RCC 7860 (cell line): ENCODE measurements around the gene TSC2.
"Not testable (repeated sequence)": the region's sequence is repeated elsewhere in the genome, so short reads cannot be mapped to it uniquely, and the experiment has no call there.

Source experiments
- DNase-seq: peaks from one replicate; pipeline ENCODE4 v3.0.0-alpha.2; 2015; ENCODE audit warnings: low spot score
- FAIRE-seq: peaks from 2 replicates; lab custom pipeline; 2012; peaks lifted over from hg19 to GRCh38; lab: Jason Lieb, UNC

Gene TSC2

DNA sequence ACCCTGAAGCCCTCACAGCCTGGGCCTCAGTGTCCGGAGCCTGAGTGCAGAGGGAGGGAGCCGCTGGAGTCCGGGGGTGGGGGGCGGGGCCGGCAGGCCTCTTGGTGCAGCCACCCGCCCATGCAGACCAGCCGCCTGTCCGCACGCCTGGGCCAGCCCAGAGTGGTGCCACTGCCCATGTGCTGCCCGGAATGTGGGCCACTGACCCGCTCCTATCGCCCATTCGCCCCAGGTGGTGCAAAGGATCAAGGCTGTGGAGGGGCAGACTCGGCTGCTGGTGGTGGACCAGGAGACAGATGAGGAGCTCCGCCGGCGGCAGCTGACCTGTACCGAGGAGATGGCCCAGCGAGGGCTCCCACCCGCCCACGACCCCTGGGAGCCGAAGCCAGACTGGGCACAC lies 18.4 kb upstream of the TSC2 start:
- no peak for DNase-seq
- FAIRE-seq, result no peak

DNA sequence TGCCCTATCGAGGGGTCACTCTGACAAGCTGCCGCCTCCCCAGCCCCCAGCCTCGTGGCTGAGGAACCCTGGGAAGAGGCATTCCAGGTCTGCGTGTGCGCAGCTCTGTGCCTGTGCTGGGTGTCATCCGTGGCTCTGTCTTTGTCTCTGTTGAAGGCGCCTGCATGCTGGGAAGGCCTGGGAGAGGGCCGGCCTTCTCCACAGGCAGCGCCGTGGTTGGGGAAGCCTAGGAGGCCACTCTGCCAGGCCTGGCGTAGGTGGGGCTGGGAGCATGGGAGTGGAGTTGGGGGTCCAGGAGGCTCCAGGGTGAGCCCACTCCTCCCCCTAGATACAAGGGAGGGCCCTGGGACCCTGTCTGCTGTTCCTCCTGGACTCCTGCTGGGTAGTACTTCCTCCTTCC lies 17.7 kb upstream of the TSC2 start:
- FAIRE-seq, result no peak
- DNase-seq, result no peak

DNA sequence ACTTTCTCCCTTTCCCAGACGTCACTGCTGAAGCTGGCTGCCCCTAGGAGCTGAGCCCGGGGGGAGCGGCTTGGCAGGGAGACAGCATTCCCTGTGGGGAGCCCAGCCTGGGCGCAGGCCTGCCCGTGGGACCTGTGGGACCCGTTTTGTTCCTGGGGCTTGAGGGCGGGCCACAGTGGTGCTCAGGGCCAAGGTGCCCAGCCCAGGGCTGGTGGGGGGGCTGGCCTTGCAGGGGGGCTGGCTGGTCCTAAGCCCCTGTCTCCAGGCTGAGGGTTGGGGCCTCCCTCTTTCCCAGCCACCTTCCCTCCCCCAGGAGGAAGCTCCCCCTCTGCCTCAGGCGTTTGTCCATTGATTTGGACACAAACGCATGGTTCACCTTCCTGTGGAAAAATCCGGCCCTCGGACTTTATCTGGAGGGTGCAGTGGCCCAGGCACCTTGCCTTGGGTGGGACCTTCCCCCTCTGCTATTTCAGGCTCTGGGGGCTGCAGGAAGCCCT lies 16.7 kb upstream of the TSC2 start:
- no peak for DNase-seq
- no peak for FAIRE-seq

DNA sequence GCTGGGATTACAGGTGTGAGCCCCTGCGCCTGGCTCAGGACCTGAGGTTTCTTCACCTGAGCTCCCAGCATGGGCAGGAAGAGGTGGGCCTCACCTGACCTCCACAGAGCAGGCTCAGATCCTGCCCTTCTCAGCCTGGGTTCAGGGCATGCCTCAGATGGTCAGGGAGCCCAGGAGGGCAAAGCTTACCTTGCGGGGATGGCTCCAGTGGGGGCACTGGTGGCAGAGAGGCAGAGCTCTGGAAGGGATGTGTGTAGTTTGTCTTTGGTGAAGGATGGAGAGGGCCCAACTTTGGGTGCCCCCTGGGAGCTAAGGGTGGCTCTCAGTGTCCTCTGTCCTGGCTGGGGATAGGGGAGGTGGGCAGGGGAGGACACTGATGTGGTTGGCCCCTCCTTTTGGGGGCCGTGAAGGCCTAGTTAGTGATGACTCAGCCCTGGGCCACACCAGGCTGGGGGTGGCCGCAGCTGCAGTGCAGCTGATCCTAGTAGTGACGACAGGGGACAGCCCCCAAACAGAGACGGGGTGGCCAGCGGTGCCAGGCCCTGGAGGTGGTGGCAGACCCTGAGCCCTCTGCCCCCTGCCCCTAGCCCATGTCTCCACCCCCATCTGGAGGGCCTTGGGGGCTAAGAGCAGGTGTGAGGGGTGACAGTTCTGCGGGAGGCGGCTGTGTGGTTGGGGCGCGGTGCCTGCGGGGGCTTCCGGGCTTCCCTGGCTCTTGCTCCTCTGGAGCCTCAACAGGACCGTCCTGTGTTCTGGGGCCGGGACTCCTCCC lies 15.3 kb upstream of the TSC2 start:
- FAIRE-seq (no peak), DNase-seq (no peak)

DNA sequence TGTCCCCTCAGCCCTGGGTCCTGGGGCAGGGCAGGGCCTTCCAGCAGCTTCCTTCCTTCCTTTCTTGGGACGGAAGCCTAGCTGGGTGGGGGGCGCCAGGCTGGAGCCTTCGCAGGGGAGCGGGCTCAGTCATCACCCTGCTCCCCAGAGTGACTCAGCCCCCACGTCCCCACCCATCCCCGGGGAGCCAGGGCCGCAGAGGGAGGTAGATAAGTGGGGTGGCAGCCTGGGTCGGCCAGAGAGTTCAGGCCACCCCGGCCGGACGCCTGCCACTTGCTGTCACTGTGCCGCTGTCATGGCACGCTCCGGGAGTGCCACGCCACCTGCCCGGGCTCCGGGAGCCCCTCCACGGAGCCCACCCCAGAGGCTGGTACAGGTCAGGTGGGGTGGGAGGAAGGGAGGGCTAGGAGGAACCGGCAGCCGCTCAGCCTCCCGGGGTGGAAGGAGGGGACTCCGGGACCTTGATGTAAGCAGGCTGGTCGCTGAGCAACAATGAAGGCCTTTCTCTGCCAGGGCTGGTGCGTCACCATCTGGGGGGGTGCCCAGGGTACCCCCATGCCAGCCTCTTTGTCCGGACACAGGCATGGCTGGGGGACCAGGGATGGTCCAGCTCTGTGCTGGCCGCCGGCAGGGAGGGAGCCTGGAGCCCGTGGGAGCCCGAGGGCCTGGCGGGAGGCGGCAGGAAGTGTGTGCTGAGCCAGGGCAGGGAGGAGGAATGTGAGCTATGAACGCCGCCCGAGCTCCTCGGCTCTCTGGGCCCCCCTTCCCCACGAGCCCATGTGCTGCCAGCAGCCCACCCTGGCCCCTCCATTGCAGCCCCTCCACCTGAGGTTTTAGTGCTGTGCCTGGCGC lies 14.5 kb upstream of the TSC2 start:
- no peak for FAIRE-seq
- peak; percentile 3 for DNase-seq

DNA sequence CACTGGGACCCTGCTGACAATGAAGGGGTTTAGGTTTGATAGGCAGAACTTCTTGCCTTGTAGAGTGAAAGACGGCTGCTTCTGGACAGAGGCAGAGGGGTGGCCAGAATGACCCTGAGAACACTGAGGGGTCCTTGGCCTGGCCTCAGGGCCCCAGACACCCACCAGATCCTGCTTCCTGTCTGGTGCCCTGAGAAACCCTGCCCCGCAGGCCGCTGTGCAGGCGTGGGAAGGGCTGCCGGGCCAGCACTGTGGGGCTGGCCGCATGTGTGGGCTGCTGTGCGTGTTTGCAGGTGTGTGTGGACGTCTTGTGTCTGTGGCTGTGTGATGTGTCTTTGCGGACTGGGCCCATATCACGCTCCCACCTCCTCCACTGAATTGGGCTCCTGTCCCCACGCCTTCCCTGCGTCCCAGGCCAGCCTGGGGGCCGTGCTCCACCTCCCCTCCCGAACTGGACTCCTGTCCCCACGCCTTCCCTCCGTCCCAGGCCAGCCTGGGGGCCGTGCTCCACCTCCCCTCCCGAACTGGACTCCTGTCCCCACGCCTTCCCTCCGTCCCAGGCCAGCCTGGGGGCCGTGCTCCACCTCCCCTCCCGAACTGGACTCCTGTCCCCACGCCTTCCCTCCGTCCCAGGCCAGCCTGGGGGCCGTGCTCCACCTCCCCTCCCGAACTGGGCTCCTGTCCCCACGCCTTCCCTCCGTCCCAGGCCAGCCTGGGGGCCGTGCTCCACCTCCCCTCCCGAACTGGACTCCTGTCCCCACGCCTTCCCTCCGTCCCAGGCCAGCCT lies 13.7 kb upstream of the TSC2 start:
- not testable (repeated sequence) for DNase-seq, FAIRE-seq

DNA sequence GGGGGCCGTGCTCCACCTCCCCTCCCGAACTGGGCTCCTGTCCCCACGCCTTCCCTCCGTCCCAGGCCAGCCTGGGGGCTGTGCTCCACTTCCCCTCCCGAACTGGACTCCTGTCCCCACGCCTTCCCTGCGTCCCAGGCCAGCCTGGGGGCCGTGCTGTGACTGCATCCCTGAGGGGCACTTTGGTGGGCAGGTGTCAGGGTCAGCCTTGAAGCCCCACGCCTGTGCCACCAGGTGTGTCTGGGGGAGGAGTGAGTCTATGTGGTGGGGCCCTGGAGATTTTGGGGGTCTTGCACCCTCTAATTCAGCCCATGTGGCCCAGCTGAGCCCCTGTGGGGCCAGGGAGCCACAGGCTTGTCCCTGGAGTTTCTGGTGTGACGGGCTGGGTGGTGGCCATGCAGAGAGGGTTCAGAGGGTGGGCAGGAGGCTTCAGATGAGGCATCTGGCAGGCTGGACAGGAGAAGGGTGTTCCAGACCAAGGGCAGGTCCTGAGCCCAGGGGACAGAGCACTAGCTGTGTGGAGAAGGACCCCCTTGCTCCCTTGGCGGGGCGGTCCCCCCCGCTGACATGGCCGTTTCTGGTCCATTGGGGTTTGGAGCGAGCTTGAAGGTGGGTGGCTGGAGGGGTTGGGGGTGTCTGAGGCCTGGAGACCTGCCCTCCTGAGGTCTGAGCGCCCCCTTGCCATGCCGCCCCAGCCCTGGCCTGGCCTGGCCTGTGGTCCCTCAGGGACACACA lies 12.9 kb upstream of the TSC2 start:
- no peak for DNase-seq
- no peak for FAIRE-seq

DNA sequence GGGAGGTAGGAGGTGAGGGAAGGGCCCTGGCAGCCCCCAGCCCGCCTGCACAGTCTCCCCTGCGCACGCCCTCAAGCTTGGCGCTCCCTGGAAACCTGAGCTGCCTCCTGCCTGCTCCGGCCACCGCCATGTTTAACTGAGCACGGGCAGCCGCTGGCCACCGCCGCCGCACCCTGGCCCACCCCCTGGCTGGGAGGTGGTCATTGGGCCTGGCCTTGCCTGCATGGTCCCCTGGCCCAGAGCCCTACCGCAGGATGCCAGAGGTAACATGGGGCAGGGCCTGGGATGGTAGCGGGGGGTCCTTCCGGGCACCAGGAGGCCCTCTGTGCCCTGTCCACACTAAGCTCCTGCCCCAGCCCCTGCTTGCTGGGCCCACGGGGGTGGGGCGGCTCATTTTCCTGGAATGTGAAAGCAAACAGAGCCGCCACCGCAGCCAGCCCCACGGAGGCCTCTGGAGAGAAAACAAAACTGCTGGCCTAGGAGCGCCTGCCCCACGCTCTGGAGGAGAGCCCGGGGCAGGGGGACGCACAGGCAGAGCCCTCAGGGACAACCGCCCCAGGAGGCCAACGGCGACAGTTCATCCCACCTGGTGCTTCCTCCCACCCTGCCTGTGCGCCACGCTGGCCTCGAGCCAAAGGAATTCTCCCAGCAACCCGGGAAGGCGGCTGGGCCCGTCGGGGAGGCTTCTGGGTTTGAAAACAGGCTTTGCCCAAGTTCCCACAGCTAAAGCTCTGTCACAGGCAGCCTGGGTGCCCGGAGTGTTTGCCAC lies 12.2 kb upstream of the TSC2 start:
- peak; percentile 56 for DNase-seq
- FAIRE-seq, result no peak

DNA sequence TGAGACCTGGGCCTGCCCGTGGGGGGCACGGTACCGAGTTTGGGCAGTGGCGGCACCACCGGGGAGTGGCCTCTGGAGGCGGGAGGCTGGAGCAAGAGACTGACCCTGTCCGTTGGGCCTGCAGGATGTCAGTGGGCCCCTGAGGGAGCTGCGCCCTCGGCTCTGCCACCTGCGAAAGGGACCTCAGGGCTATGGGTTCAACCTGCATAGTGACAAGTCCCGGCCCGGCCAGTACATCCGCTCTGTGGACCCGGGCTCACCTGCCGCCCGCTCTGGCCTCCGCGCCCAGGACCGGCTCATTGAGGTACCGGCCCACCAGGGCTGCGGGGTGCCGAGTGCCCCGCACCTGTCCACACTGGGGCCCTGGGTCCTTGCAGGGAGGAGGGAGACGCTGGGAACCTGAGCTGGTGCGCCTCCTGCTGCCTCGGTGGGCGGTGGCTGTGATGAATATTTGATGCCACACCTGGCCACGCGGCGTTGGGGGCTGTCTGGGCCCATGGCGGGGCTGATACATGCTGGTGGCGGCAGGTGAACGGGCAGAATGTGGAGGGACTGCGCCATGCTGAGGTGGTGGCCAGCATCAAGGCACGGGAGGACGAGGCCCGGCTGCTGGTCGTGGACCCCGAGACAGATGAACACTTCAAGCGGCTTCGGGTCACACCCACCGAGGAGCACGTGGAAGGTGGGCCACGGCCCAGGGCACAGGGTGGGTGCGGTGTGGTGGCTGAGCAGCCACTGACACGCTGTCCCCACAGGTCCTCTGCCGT lies 11.4 kb upstream of the TSC2 start:
- no peak for DNase-seq
- FAIRE-seq, result no peak

DNA sequence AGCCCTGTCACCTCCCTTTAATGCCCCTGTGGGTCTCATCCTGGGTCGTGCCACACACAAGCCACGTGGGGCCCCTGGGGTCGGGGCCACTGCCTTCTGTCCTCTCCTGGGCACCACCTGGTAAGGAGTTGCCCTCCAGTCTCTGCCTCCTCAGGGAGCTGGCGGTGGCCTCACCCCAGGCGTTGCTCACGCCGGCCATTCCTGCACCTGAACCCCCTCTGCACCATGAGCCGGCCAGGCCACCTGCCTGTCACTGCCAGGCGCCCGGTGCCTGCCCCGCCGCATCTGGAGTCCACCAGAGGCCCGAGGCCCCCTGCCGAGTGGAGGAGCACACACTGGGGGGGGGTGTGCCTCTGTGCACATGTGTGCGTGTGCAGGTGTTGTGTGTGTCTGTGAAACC lies 10.7 kb upstream of the TSC2 start:
- no peak for DNase-seq
- no peak for FAIRE-seq

DNA sequence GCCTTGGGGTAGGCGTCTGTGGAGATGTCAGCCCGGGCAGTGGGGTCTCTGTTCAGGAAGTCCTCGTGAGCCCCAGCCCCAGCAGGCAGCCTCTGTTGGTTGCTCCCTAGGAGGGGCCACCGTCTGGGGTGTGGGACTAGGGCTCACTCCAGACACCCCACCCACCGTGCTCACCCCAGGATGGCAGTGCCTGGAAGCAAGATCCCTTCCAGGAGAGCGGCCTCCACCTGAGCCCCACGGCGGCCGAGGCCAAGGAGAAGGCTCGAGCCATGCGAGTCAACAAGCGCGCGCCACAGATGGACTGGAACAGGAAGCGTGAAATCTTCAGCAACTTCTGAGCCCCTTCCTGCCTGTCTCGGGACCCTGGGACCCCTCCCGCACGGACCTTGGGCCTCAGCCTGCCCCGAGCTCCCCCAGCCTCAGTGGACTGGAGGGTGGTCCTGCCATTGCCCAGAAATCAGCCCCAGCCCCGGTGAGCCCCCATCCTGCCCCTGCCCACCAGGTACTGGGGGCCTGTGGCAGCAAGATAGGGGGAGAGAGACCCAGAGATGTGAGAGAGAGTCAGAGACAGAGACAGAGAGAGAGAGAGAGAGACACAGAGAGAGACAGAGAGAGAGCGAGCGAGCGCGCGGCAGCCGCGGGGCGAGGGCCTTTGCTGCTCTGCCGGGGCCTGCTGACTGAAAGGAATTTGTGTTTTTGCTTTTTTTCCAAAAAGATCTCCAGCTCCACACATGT lies 10.0 kb upstream of the TSC2 start:
- DNase-seq, result no peak
- FAIRE-seq, result no peak

DNA sequence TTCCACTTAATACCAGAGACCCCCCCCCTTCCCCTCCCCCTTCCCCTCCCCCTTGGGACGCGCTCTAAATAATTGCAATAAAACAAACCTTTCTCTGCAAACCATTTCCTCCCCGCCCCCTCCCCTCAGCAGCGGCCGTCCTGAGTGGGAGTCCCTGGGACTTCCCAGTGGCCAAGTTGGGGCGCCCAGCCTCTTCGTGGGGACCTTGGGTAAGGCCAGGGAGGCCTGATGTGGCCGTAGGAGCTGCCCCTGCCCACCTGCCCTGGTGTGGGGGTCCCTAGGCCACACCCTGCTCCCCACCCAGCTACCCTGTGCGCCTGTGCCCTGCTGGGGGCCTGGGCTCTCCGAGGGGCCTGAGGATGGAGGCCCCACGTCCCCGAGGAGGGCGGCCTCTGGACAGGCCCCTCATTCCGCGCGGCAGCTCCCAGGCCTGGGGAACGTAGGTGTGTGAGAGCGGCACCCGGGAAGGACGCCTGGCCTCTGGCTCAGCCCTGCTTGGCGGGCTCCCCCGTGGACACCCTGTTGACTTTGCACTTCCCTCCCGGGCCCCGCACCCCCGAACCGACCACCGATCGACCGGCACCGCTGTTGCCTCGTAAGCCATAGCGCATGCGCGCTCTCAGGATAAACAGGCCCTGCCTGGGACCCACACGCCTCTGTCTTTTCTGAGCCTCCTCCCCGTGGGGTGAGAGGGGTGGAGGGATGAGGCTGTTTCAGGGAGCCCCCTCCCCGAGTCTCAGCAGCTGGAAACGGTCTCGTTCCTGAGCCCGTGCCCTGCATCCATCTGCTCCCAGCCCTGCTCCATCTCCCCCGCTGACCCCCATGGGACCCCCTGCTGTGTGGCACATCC lies 9.2 kb upstream of the TSC2 start:
- FAIRE-seq, result no peak
- DNase-seq, result no peak

DNA sequence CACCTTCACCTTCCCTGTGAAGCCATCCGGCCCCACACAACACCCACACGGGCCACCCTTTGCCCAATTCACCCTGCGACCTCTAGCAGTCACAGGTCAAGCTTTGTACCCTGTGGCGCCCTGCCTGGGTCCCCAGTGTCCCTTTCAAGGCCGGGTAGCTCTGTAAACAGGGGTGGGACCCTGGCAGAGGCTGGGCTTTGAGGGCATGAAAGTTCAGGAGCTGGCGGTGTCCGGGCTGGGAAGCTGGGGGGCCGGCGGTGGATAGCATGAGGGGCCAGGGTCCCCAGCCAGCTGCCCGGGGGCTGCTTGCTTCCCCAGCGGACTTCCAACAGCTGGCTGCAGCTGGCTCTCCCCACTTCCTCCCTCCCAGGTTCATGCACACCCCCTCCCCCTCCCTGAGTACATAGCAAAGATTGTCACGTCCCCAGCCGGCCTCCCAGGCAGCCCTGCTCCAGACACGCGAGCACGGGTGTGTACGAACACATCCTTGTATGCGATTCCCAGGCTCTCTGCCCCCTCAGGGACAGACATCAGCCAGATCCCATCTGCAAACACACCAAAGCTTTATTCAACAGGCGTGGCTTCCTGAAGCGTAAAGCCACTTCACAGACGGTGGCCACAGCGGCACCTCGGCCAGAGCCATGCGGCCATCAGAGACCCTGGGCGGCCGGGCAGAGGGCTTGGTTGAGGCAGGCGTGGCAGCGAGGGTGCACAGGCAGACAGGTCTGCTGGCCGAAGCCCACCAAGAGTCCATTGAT lies 8.3 kb upstream of the TSC2 start:
- FAIRE-seq (no peak), DNase-seq (no peak)

DNA sequence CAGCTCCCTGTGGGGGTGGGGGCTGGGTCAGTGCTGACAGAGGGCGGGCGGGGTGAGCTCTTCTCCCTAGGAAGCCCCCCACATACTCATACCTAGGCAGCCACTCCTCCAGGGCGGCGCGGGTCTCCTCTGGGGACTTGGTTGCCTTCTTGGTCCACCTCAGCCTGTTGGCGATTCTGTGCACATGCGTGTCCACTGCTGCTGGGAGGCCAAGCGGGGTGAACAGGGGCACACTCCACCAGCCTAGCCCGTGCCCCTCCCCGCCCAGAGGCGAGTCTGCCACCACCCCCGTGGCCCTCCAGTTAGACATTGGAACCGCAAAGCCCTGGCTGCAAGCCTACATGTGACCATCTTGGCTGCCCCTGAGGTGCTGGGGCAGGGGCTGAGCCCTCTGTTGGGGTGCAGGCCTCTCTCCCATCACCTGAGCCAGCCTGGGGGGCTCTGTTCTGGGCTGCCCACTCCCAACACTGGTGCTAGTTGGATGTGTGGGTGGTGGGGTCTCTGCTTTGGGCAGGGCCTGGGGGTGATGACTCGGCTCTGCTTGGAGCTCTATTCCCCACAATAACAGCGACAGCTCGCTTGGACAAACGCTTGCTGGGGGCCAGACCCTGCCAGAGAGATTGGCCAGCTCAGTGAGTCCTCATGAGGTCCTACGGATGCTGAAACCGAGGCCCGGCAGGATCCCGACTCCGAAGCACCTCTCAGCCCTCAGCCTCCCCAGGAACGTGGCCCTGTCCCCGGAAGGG lies 7.6 kb upstream of the TSC2 start:
- FAIRE-seq, result no peak
- no peak for DNase-seq

DNA sequence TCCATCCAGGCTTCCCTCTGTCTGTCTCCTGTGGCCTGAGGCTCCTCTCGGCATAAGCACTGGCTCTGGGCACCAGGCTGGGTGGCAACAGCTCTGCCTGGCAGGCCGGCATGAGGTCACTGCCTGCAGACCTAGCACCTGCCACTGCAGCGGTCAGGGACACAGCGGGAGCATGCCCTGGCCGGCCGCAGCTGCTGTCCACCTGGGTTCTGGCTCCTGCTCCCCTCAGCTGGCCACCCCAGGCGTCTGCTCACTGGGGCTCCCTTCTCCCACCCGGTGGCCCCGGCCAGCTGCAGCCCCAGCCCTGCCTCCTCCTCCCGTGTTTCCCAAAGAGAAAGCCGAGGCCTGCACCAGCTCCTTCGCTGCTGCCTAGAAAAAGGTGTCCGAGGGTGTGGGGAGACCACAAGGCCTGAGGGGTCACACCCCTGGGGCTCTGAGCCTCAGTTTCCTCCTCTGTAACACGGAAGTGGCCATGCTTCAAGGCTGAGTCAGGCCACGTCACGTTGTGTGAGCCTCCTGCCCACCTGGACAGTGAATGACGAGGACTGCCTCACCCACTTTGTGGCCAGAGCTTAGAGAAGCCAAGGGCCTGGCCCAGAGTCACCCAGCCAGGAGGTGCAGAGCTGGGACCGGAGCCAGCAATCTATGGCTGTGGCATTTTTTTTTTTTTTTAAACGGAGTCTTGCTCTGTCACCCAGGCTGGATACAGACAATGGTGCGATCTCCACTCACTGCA lies 6.8 kb upstream of the TSC2 start:
- DNase-seq (peak; percentile 86), FAIRE-seq (peak; percentile 90)
